ENCODE data around the gene ASIC1.

Gene ASIC1

DNA sequence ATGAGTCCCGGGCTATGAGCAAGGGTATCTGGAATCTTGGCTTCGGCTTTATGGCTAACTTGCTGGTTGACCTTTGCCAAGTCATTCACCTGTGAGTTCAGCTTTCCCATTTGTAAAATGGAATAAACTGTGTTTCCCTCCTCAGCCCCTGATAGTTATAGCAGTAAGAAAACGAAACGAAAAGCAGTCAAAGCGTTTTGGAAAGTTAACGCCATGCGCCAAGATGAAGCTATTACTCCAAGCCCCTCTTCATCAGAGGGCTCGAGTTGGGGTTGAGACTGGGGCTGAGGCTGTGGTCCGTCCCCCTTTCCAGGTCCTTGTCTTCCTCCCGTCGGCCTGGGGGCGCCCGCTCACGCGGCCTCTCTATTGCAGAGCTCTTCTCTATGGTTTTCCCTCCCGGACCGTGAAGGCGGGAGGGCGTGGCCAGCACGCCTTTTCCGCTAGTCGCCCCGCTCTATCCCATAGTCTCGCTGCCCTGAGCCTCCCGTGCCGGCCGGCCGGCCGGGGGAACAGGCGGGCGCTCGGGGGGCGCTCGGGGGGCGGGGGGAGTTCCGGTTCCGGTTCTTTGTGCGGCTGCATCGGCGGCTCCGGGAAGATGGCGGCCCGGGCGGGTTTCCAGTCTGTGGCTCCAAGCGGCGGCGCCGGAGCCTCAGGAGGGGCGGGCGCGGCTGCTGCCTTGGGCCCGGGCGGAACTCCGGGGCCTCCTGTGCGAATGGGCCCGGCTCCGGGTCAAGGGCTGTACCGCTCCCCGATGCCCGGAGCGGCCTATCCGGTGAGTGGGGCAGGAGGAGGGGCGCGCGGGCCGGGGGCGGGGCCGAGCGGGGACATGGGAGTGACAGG is 27.6 kb downstream of the ASIC1 start, which contains the start of gene SMARCD1:
SMARCD1 (plus strand) TSS at position 568 of the 840 bp plus-strand sequence; CDS start at position 596, 28 bp downstream.
- peak; percentile 94 for DNase-seq (ENCODE audit: low spot score)

- DNase-seq (ENCODE audit: low spot score) = no peak
These were observed 28.2 kb downstream of the ASIC1 start for GRCh38 chr12:50085615-50086072.

DNA sequence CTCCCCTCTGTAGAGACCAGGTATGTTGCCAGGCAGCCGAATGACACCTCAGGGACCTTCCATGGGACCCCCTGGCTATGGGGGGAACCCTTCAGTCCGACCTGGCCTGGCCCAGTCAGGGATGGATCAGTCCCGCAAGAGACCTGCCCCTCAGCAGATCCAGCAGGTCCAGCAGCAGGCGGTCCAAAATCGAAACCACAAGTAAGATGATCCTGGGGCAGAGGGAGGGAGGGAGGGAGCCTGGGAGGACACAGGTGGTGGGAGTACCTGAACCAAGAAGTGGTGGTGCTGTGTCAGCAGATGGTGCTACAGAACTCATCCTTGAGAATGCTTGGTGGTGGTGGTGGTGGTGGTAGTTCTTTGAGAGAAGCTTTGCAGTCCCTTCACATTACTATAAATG is 28.8 kb downstream of the ASIC1 start:
- DNase-seq (ENCODE audit: low spot score) = no peak

DNA sequence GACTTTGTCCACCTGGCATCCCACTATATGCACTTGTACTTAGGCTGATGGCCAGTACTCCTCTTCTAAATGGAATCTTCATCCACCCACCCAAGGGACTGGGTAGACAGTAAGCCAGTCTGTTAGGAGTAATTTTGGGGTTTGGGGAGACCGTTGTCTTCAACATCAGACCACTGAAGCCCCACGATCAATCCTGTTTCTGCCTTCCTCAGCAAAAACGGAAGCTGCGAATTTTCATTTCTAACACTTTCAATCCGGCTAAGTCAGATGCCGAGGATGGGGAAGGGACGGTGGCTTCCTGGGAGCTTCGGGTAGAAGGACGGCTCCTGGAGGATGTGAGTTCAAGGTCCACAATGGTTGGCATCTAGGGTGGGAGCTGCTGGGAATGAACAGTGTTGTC is 29.8 kb downstream of the ASIC1 start:
- no peak for DNase-seq (ENCODE audit: low spot score)

DNA sequence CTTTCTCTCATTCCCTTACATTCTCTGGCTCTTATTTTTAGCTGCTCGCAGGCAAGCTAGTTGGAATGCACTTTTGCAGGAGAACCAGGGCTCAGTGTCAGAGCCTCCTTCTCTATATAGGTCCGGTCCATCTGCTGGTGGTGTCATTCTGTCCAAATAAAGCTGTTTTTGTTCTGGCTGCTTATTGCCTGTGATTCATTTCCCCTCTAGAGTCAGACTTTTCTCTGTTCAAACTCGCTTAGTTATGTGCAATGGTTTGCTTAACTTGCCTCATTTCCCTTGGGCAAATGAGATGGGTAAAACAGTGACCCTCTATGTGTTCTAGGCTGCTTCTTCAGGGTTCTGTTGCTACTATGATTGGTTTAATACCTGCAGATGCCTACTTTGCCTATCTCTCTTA is 30.6 kb downstream of the ASIC1 start:
- DNase-seq (ENCODE audit: low spot score) = peak; percentile 60

- peak; percentile 48 for DNase-seq (ENCODE audit: low spot score)
These were observed 31.4 kb downstream of the ASIC1 start for GRCh38 chr12:50088577-50089335.

- DNase-seq (ENCODE audit: low spot score) = no peak
These were observed 32.3 kb downstream of the ASIC1 start for GRCh38 chr12:50089730-50090129.

DNA sequence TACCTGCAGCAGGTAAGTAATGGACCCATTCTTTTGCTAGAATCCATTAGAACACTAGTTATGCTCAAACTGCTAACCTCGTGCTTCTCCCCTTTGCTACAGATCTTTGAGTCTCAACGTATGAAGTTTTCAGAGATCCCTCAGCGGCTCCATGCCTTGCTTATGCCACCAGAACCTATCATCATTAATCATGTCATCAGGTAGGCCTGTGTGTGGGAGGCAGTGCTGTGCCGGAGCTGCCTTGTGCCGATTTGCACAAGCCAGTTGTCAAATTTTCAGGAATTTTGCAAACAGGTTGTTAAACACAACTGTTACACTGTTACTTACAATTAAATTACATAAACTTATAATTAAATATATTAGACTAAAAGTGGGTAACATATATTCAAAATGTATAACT is 33.0 kb downstream of the ASIC1 start:
- no peak for DNase-seq (ENCODE audit: low spot score)

DNA sequence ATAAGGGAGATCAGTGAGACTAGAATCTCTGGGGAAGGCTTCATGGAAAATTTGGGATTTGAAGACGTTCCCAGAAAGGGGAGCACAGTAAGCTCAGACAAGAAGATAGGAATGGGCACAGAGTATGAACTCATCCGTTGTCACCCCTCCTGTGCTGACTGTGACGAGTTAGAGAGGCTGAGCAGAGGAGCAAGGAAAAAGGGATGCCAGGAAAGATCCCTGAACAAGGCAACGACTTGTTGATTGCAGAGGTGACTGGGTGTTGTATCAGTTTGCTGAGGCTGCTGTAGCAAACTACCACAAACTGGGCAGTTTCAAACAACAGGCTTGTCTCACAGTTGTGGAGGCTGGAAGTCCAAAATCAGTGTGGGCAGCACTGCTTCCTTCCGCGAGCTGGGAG is 40.6 kb downstream of the ASIC1 start:
- no peak for DNase-seq (ENCODE audit: low spot score)

- DNase-seq (ENCODE audit: low spot score) = peak; percentile 70
These were observed 42.1 kb downstream of the ASIC1 start for GRCh38 chr12:50099302-50100008.

- DNase-seq (ENCODE audit: low spot score) = no peak
These were observed 43.2 kb downstream of the ASIC1 start for GRCh38 chr12:50100561-50100960.

DNA sequence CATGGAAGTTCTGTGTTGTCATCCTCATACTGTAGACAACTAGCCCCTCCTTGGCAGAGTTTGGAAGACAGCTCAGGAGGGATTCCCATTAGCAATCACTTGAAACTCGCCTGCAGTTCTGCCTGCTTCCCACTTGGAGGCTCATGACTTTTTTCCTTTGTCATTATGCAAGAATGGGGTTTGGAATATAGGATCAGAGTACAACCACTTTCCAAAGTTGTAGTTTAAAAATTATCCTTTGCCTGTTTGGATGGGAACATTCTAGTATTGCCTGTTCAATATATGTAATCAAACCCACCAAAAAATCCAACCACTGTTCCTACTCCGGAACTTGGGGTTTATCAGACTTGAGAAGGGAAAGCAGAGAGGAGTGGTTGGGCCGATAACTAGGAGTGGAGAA is 44.3 kb downstream of the ASIC1 start:
- peak; percentile 52 for DNase-seq (ENCODE audit: low spot score)

DNA sequence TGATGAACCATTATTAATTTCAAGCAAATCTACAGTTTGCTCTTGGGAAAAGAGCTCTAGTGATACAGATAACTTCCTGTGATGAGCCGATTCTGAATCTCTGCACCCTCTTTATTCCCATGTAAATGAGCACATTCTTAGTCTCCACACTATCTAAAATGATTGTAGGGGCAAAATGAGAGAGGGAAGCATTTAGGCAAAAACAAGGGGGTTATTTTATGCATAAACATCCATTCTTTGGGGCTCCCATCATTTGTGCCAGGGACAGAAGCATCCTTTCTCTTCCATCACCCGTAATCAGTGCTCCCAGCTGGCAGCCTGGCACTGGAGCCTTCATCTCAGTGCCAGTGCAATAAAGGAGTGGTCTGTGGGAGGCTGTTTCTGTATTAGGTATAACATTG is 44.7 kb downstream of the ASIC1 start:
- DNase-seq (ENCODE audit: low spot score) = no peak

DNA sequence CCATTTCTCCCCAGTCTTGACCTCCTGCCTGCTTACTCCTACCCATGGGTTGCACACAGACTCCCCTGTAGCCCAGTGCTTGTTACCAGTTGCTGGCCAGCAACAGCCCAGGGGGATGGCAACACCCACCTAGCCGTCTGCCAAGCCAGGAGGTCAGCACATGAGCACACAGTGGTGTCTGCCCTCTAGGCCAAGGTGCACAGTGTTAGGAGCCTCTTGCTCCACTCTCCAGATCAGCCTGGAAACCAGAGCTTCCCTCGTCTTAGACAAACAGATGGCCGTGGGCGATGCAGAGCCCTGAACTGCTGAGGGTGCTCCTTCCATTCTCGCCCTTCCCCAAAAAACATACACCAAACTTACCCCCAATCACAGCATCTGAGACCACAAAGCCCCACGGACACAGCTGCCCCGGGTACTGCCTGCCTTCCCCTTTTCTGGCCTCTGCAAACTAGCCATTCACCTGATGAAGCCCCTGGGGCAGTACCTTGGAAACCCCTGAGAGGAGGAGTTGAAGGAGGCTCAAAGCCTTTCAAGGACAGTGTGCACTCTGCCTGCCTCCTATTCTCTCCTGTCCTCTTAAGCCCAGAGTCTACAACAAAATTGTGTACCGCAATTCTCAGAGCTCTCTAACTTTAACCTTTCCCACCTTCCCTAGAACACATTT is 45.4 kb downstream of the ASIC1 start:
- no peak for DNase-seq (ENCODE audit: low spot score)

DNA sequence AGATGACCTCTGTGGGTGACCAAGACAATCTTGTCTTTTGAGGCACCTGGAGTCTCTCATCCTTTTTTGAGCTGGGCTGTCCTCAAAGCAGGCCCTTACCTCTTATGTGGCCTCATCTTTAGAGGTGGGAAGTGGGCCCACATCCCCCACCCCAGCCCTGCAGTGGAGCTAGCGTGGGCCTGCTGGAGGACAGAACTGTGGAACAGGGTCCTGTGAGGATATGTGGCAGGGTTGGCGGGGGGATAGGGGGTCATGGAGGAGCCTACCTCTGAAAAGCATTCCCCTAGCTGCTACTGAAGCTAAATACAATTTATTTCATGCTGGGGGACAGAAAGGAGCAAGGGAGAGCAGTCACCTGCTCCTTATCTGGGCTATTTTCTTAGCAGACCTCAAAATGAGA is 46.0 kb downstream of the ASIC1 start:
- DNase-seq (ENCODE audit: low spot score) = no peak

GRCh38 chr12:50103767-50104321 is 46.4 kb downstream of the ASIC1 start, which contains the start of gene GPD1:
Gene GPD1, plus strand, starts transcription at chr12:50104008. Its CDS starts 43 bp downstream, at chr12:50104051.
- DNase-seq (ENCODE audit: low spot score) = peak; percentile 78

- no peak for DNase-seq (ENCODE audit: low spot score)
These were observed 47.3 kb downstream of the ASIC1 start for GRCh38 chr12:50104417-50105366.

GRCh38 chr12:50105913-50106450 is 48.6 kb downstream of the ASIC1 start:
- no peak for DNase-seq (ENCODE audit: low spot score)

GRCh38 chr12:50106907-50107306 is 49.5 kb downstream of the ASIC1 start:
- no peak for DNase-seq (ENCODE audit: low spot score)

Data from GM03348 (cell line).